Right lung (tissue), 5 donors: ENCODE results near the gene MAP2K1. TPM values are rescaled to one million over a fixed set of nuclear protein-coding genes. Genes with fewer than 3 reads are reported as not detected.

Experiments
- DNase-seq, 2 donors: peaks; one replicate each; pipeline ENCODE4 v3.0.0-alpha.2; 2013
- polyA plus RNA-seq, 5 donors: library from polyadenylated mRNA; unstranded; fragments of 120-200 nt; gene quantifications; one replicate each; pipeline versions ENCODE4 v1.2.1 to v1.2.3, GENCODE V29; 2013; ENCODE audit warnings: inconsistent platforms in 1 of 5, low replicate concordance in 1 of 5; ENCODE audit not compliant: insufficient read length in 5 of 5, insufficient read depth in 1 of 5

The MAP2K1 gene
- polyA plus RNA-seq, 5 donors = 44.1 to 57.6 (median 53.0) TPM

- DNase-seq = no peak
Measured at GRCh38 chr15:66503780-66504562, 117.3 kb downstream of the MAP2K1 start.

- peak; percentile 88 to 90 for DNase-seq
Measured at GRCh38 chr15:66504563-66505429, 118.1 kb downstream of the MAP2K1 start, which contains the start of the genes RPL4 and ZWILCH. TSS of gene RPL4 (minus strand) at chr15:66504855. CDS start at chr15:66504790, 65 bp downstream. TSS of gene ZWILCH (plus strand) at chr15:66505326. CDS start at chr15:66505339, 13 bp downstream.

- DNase-seq = no peak
Measured at GRCh38 chr15:66505430-66505811, 118.7 kb downstream of the MAP2K1 start.

- no peak for DNase-seq
Measured at GRCh38 chr15:66505818-66506217, 119.1 kb downstream of the MAP2K1 start.

- no peak for DNase-seq
Measured at GRCh38 chr15:66508293-66508883, 121.7 kb downstream of the MAP2K1 start.

GRCh38 chr15:66514586-66514985 lies 127.9 kb downstream of the MAP2K1 start:
- DNase-seq = no peak

- no peak for DNase-seq
Measured at GRCh38 chr15:66515901-66516322, 129.2 kb downstream of the MAP2K1 start.

GRCh38 chr15:66523926-66524325 lies 137.2 kb downstream of the MAP2K1 start:
- DNase-seq = no peak

- DNase-seq = no peak
Measured at GRCh38 chr15:66524838-66525237, 138.1 kb downstream of the MAP2K1 start.

GRCh38 chr15:66535056-66535455 lies 148.3 kb downstream of the MAP2K1 start:
- DNase-seq = no peak

Other genes starting within 250 kb of the MAP2K1 start
- gene MEGF11, start 133.2 kb upstream of the MAP2K1 start, polyA plus RNA-seq = 10 to 100 TPM in 2 of 5 donors, 1 to 10 TPM in 3; 3.3 to 15.1 (median 7.6) TPM
- 10 to 100 TPM; 40.8 to 51.3 (median 47.8) TPM for gene DIS3L, start 93.3 kb upstream of the MAP2K1 start, polyA plus RNA-seq
- gene TIPIN, start 30.2 kb upstream of the MAP2K1 start, polyA plus RNA-seq = 10 to 100 TPM; 15.5 to 21.8 (median 20.5) TPM
- gene SNAPC5, start 110.8 kb downstream of the MAP2K1 start, polyA plus RNA-seq = 10 to 100 TPM; 25.7 to 31.5 (median 29.2) TPM
- gene RPL4, start 117.9 kb downstream of the MAP2K1 start, polyA plus RNA-seq = 1,000 to 10,000 TPM; 4,151 to 4,706 (median 4,410) TPM
- 10 to 100 TPM; 21.4 to 38.6 (median 28.6) TPM for gene ZWILCH, start 118.4 kb downstream of the MAP2K1 start, polyA plus RNA-seq
- gene LCTL, start 179.1 kb downstream of the MAP2K1 start, polyA plus RNA-seq = under 1 TPM; 0.35 to 0.91 (median 0.44) TPM